ENCODE measurements around the gene NRF1. TPM values are rescaled to one million over a fixed set of nuclear protein-coding genes. Genes with fewer than 3 reads are reported as not detected.
A peak's percentile ranks its signal among the peaks of the same experiment; 100 is the strongest.

The NRF1 gene
- total RNA-seq, 2 experiments from 2014 or later, result 17.9 to 20.4 TPM

- no peaks in the 10 kb centered on the region for H3K9me3 Mint-ChIP-seq
- H3K27me3 Mint-ChIP-seq, result no peaks in the 10 kb centered on the region
- H3K4me3 Mint-ChIP-seq, result no peak overlapping the region
- peaks cover 10% of the 10 kb centered on the region for H3K4me1 Mint-ChIP-seq
- DNase-seq, result no peak
- H3K36me3 Mint-ChIP-seq, result peaks cover 12% of the 10 kb centered on the region
- H3K27ac Mint-ChIP-seq, result no peak overlapping the region
Observed at GRCh38 chr7:129707910-129708499, 96.5 kb downstream of the NRF1 start.

DNA sequence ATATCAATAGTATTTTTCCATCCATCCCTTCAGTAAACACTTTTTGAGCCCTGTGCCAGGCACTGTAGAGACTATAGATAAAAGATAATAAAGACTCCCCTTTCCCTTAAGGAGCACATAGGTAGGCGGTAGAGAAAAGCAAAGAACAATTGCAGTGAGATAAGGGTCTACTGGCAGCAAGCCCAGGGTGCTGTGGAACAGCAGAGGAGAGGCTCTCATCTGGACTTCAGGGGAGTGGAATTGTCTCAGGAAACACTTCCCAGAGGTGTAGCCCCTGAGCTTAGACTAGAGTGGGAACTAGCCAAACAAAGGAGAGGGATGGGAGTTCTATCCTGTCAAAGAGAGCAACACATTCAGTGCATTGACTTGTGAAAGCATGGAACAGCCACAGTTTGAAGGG, 102.0 kb downstream of the NRF1 start:
- H3K4me1 Mint-ChIP-seq, result peaks cover 2% of the 10 kb centered on the region
- H3K27ac Mint-ChIP-seq, result no peak overlapping the region
- no peaks in the 10 kb centered on the region for H3K27me3 Mint-ChIP-seq
- peaks cover 20% of the 10 kb centered on the region for H3K36me3 Mint-ChIP-seq
- no peaks in the 10 kb centered on the region for H3K9me3 Mint-ChIP-seq
- no peak for DNase-seq
- no peak overlapping the region for H3K4me3 Mint-ChIP-seq

DNA sequence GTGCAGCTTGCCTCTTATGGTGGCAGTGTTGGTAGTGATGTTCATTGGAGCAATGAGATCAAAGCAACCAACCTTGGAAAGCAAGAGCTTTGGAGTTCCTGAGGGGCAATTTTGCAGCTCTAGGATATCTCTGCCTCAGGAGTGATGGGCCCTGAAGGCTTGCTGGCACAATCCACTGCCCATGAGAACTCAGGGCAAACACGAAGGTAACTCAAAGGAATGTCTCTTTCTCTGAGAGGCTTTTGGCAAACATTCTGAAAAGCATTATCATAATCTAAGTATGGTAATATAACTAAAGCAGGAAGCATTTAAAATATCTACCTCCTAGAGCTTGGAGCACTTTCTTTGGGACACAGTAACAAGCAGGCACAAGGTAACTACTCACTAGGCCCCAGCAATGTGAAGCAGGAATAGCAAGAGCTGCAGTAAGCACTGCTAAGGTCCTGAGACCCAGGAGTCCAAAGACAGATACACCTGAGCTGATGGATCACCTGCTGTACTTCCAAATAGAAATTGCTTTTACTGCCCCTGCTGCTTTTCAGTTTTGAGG, 103.1 kb downstream of the NRF1 start:
- DNase-seq, result no peak
- H3K4me1 Mint-ChIP-seq, result no peaks in the 10 kb centered on the region
- H3K36me3 Mint-ChIP-seq, result peaks cover 22% of the 10 kb centered on the region
- no peaks in the 10 kb centered on the region for H3K27me3 Mint-ChIP-seq
- no peak overlapping the region for H3K27ac Mint-ChIP-seq
- H3K9me3 Mint-ChIP-seq, result no peaks in the 10 kb centered on the region
- H3K4me3 Mint-ChIP-seq, result no peak overlapping the region

DNA sequence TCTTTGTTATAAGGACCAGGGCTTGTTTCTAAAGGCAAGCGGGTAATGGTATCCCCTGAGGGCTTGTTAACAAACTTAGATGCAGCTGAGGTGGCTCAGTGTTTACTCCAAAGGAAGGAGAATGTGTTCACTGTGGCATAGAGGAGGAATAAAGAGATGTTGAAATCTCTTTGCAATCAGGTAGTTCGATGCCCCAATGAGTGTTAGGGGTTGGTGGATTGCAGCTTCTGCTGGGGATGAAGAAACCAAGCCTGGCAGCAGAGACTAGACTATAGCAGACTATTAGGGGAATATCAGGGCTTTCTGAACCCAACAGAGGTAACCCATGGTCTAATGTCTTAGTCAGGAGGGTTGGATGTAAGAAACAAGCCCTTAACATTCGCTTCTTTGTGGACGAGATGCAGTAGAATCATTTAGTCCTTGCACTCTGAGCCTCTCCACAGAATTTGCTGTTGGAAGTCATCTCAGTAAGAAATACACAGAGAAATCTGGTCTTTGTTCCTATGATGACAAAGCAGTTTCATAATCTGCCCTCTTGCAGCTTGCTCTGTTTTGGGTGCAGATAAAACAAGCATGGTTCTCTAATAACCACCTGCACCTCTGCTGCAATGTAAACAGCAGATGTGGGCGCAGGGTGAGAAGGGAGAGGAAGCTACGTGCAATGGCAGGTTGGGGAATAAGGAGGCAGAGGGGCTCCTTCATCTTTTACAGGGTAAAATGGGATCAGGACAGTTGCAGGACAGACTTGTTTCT, 108.6 kb downstream of the NRF1 start:
- Mint-ChIP-seq H3K4me1 (no peaks in the 10 kb centered on the region), H3K9me3 (no peaks in the 10 kb centered on the region), H3K27ac (no peak overlapping the region), H3K27me3 (no peaks in the 10 kb centered on the region), H3K36me3 (peaks cover 23% of the 10 kb centered on the region), H3K4me3 (no peak overlapping the region)
- DNase-seq, result no peak

GRCh38 chr7:129721068-129721467, 109.5 kb downstream of the NRF1 start:
- Mint-ChIP-seq H3K4me1 (no peaks in the 10 kb centered on the region), H3K27me3 (no peaks in the 10 kb centered on the region)

GRCh38 chr7:129723679-129724078, 112.2 kb downstream of the NRF1 start:
- Mint-ChIP-seq H3K27ac (no peak overlapping the region), H3K27me3 (no peaks in the 10 kb centered on the region), H3K9me3 (no peaks in the 10 kb centered on the region), H3K4me1 (no peaks in the 10 kb centered on the region), H3K36me3 (peaks cover 16% of the 10 kb centered on the region), H3K4me3 (no peak overlapping the region)
- no peak for DNase-seq

More at GRCh38 chr7:129721068-129721467, 109.5 kb downstream of the NRF1 start:
- Mint-ChIP-seq H3K27ac (no peak overlapping the region), H3K4me3 (no peak overlapping the region), H3K36me3 (peaks cover 23% of the 10 kb centered on the region), H3K9me3 (no peaks in the 10 kb centered on the region)
- no peak for DNase-seq

- Mint-ChIP-seq H3K4me1 (no peaks in the 10 kb centered on the region), H3K36me3 (peaks cover 14% of the 10 kb centered on the region), H3K4me3 (no peak overlapping the region), H3K27me3 (no peaks in the 10 kb centered on the region), H3K9me3 (no peaks in the 10 kb centered on the region), H3K27ac (no peak overlapping the region)
- no peak for DNase-seq
Observed at GRCh38 chr7:129724796-129725195, 113.3 kb downstream of the NRF1 start.

- Mint-ChIP-seq H3K9me3 (no peaks in the 10 kb centered on the region), H3K27ac (no peak overlapping the region), H3K4me3 (no peak overlapping the region), H3K27me3 (no peaks in the 10 kb centered on the region), H3K4me1 (no peaks in the 10 kb centered on the region), H3K36me3 (peaks cover 18% of the 10 kb centered on the region)
- no peak for DNase-seq
Observed at GRCh38 chr7:129728875-129729467, 117.5 kb downstream of the NRF1 start.

DNA sequence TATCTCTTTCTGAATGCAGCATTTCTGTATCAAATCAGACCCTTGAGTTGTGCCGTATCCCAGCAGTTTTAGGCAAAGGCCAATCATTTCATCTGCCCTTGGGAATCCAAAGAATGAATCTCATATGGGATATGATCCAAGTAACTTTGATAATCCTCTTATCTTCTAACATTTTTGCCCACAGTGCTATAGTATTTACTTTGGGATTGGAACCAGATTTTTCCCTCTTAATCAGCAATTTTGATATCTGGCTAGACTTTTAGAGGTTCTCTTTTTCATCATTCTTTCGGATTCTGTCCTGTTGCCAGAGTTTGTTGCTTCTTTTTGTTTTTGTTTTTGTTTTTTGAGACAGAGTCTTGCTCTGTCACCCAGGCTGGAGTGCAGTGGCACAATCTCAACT, 118.0 kb downstream of the NRF1 start:
- H3K36me3 Mint-ChIP-seq, result peaks cover 13% of the 10 kb centered on the region
- H3K27ac Mint-ChIP-seq, result no peak overlapping the region
- no peak for DNase-seq
- H3K4me1 Mint-ChIP-seq, result no peaks in the 10 kb centered on the region
- H3K27me3 Mint-ChIP-seq, result no peaks in the 10 kb centered on the region
- no peak overlapping the region for H3K4me3 Mint-ChIP-seq
- no peaks in the 10 kb centered on the region for H3K9me3 Mint-ChIP-seq

GRCh38 chr7:129730159-129730558, 118.6 kb downstream of the NRF1 start:
- H3K9me3 Mint-ChIP-seq, result no peaks in the 10 kb centered on the region
- no peaks in the 10 kb centered on the region for H3K27me3 Mint-ChIP-seq
- DNase-seq, result no peak
- no peak overlapping the region for H3K4me3 Mint-ChIP-seq
- H3K4me1 Mint-ChIP-seq, result no peaks in the 10 kb centered on the region
- peak overlapping the region; percentile 54 for H3K27ac Mint-ChIP-seq
- H3K36me3 Mint-ChIP-seq, result peaks cover 8% of the 10 kb centered on the region

DNA sequence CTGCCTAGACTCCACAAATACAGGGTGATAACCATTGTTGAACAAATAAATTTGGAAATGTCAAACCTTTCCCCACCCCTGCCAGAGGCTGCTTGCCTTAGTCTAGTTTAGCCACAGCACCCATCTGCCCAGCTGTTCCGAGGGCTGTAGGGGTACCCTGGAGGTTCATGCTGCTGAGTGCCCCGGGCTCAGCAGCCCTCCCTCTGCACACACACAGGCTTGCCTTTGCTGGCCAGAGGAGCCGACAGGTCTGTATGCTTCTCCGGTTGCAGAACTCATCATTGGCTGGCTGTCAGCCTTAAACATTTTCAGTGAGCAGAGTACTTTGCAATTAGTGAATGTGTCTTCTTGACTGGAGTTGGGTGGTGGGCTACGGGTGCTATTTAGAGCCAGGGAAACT, 122.9 kb downstream of the NRF1 start:
- Mint-ChIP-seq H3K4me1 (peaks cover 6% of the 10 kb centered on the region), H3K4me3 (no peak overlapping the region), H3K36me3 (peaks cover 8% of the 10 kb centered on the region), H3K9me3 (no peaks in the 10 kb centered on the region), H3K27ac (no peak overlapping the region), H3K27me3 (no peaks in the 10 kb centered on the region)
- DNase-seq, result no peak

DNA sequence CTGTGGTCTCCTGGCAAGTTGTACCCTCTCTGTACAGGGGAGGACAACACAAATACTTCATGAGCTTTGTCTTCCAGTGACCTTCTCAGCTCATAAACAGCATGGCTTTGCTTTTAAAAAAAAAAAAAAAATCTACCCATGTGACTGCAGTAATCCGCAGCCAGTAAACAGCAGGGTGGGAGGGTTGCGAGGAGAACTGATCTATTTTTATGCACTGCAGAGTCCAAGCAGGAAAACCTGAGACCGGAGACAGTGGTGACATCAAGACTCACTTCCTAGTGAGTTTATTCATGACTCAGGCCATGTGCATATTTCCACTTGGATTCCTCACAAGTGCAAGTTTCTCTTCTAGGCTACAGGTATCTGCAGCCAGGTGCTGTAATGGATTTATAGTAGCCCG, 127.9 kb downstream of the NRF1 start:
- no peak overlapping the region for H3K27ac Mint-ChIP-seq
- no peaks in the 10 kb centered on the region for H3K36me3 Mint-ChIP-seq
- no peaks in the 10 kb centered on the region for H3K9me3 Mint-ChIP-seq
- H3K4me1 Mint-ChIP-seq, result peaks cover 6% of the 10 kb centered on the region
- H3K27me3 Mint-ChIP-seq, result no peaks in the 10 kb centered on the region
- no peak for DNase-seq
- H3K4me3 Mint-ChIP-seq, result no peak overlapping the region

DNA sequence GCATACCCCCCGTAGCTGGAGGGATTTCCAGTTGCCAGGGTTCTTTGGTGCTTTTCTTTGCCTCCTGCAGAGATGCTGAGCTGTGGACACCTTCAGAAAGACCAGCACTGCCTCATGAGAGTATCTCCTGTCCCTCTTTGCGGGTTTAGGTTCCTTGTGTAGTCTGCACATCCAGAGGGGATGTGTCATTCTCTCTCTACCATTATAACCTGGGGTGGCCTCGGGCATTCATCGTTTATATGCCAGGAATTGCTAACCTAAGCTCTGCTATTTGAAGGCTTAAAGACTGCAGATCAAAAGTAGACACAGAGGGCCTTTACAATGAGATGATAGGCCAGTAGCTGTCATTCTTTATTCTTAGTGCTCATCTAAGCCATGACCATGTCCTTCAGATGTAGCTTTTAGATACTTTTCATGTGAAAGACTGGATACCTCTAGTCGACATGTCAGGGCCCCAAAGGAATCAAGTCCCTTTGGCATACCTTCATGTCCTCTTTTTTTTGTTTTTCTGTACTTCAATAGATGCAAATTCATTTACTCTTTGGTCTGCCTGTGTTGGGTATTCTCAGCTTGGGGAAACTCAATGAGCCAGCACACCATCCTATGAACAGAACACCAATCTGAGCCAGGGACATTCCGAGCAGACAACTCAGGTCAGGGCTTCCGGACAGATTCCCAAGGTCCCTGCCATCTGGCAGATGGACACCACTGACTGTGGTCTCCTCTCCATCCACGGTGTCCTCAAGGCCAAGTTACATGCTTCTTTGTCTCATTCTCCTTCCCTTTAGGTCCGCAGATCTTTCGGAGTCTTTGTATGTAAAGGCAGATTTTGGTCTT, 129.3 kb downstream of the NRF1 start:
- no peak for DNase-seq
- Mint-ChIP-seq H3K27me3 (no peaks in the 10 kb centered on the region), H3K36me3 (peaks cover 3% of the 10 kb centered on the region), H3K4me1 (peaks cover 6% of the 10 kb centered on the region), H3K27ac (no peak overlapping the region), H3K9me3 (no peaks in the 10 kb centered on the region), H3K4me3 (no peak overlapping the region)

- Mint-ChIP-seq H3K27me3 (no peaks in the 10 kb centered on the region), H3K9me3 (no peaks in the 10 kb centered on the region), H3K36me3 (peaks cover 3% of the 10 kb centered on the region), H3K27ac (no peak overlapping the region), H3K4me3 (no peak overlapping the region), H3K4me1 (peaks cover 6% of the 10 kb centered on the region)
- no peak for DNase-seq
Observed at GRCh38 chr7:129741743-129742213, 130.3 kb downstream of the NRF1 start.

- no peaks in the 10 kb centered on the region for H3K9me3 Mint-ChIP-seq
- no peak overlapping the region for H3K4me3 Mint-ChIP-seq
- H3K27ac Mint-ChIP-seq, result no peak overlapping the region
- no peaks in the 10 kb centered on the region for H3K27me3 Mint-ChIP-seq
- H3K4me1 Mint-ChIP-seq, result peaks cover 6% of the 10 kb centered on the region
- DNase-seq, result no peak
- peaks cover 3% of the 10 kb centered on the region for H3K36me3 Mint-ChIP-seq
Observed at GRCh38 chr7:129742256-129742655, 130.7 kb downstream of the NRF1 start.
